Stimulated activated CD4-positive, alpha-beta T cell treated with anti-CD3 and anti-CD28 coated beads, TNF-alpha, amount 100 ng/mL, for 4 hours (primary cell): ENCODE data around the gene TUBE1.
A peak's percentile ranks its signal among the peaks of the same experiment; 100 is the strongest.
"Not testable (repeated sequence)": the region's sequence is repeated elsewhere in the genome, so short reads cannot be mapped to it uniquely, and the experiment has no call there.

ENCODE experiments used
- DNase-seq, 3 experiments: peaks; one replicate each; pipeline ENCODE4 v3.0.0-alpha.2; 2020; ENCODE audit warnings: low read depth in 3 of 3

Gene TUBE1

DNA sequence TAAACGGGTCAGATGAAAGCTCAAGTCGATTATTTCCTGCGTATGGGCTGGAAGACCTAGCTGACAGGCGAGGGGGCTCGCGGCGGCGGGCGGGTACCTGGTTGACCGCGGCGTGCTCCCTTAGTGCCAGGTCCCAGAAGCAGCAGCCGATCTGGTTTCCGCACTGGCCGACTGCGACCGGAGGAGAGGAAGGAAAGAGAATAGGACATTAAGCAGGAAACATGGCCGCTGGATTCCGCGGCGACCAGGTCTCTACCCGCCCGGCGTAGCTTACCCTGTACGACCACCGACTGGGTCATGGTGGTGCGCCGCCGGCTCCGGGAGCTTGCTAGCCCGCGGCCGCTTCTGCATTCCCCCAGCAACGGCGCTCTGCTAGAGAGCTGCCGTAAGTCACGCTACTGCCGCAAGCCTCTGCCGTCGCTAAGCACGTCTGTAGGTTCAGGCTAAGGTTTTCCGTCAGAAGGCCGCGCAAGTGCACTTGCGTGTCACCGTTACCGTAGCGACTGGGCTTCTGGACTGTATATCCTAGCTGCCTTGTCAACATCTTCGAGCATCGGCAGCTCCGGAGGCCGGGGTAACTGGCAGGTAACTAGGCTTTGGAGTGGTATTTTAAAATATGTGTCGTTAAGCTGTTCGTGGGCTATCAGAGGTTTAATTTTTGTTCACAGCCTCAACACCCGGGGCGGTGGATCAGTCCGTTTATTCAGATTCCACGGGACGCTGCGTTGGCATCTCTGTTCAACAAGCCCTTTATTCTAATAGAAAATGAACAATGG lies at the start of gene TUBE1, which contains the start of gene FAM229B:
TUBE1 (minus strand) TSS at position 347 of the 776 bp plus-strand sequence; CDS start at position 299, 48 bp downstream.
FAM229B (plus strand) TSS at position 456 of the 776 bp plus-strand sequence. CDS start 11,693 bp downstream, outside the sequence.
- DNase-seq, result peak; percentile 64 to 81 (median 81)

DNA sequence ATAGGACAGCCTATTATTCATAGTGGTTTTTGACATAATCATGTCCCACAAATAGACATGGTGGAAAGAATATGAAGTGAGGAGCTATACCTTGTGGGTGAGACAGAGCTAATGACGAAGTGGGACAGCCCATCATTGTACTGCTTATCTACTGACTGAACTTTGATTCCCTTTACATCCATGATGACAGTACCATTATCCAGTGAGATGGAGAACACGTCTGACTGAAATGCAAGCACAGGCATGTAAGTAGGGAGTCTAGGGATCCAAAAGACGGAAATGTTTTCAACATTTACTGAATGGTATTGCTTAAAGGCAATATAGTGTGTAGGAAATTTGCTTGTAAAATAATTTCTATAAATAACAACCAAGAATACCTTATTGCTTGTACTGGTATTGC lies 43.6 kb upstream of the TUBE1 start:
- DNase-seq, result no peak

DNA sequence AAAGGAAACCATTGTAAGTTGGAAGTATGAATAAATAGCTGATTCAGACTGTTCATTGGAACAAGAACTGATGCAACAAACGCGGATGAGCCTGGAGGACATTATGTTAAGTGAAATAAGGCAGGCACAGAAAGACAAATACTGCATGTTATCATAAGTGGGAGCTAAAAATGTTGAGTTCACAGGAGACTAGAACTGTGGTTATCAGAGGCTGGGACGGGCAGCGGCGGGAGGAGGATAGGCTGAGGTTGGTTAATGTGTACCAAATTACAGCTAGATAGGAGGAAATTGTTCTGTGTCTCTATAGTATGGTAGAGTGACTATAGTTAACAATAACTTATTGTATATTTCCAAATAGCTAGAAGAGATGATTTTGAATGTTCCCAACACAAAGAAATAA lies 40.9 kb upstream of the TUBE1 start:
- DNase-seq, result no peak

GRCh38 chr6:112123982-112124381 lies 36.7 kb upstream of the TUBE1 start:
- DNase-seq, result no peak

DNA sequence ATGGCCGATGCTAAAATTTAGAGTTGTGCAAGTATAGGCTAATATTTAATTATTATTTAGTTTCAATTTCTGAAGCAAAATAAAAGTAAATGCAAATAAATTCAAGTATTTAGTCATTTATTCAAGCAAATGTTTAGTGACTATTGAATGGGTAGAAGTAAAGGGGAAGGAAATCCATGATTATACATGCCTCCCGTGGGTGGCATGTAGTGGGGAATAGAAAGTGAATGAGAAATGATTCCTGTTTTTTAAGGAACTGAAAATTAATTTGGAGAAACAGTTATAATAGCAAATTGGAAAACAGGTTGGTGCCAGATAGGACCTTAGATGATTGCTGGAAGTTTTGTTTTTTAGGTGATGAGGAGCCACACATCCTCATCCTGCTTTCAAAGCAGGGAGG lies 35.5 kb upstream of the TUBE1 start:
- DNase-seq, result no peak

GRCh38 chr6:112118034-112118433 lies 30.8 kb upstream of the TUBE1 start:
- DNase-seq, result no peak

GRCh38 chr6:112117554-112117953 lies 30.3 kb upstream of the TUBE1 start:
- no peak for DNase-seq

DNA sequence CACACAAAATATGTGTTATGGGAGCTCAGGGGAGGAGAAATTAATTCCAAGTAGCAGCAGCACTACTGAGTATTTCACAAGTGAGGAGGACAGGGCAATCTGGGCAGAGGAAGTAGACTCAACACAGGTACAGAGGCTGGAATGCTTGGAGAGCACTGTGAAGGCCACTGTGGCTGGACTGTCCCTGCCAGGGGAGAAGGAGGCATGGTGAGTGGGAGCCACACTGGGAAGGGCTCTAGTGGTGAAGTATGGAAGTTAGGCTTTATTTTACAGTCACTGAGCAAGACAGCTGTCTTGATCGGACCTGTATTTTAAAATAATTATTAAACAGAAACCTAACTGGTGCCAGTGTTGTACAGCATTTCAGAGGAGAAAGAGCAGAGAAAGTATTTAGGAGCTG lies 28.9 kb upstream of the TUBE1 start:
- no peak for DNase-seq

DNA sequence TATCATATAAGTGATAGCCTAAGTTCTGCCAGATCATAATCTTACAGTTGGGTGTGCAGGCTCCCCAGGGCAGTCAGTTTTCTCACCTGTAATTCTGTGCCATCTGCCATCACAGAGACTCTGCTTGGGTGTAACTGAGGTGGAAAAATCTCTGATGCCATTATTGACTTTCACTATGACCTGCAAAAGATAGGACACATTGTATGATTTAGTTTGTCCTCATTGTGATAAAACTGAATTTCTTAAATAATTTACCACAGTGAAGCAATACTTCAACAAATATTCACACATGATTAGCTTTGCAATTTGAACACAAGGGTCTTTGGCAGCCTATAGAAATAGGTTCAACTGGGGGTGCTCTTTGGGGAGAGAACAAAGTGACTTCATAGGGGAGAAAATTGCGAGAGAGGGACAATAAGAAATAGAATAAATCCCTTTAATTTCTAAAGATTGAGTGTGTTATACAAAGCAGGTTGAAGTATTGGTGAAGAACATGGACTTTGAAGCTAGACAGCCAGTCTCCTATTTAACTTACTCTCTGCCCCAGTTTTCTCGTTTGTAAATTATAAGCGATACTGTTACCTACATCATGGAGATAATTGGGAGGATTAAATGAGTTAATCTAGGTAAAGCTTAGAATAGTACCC lies 27.4 kb upstream of the TUBE1 start:
- no peak for DNase-seq

DNA sequence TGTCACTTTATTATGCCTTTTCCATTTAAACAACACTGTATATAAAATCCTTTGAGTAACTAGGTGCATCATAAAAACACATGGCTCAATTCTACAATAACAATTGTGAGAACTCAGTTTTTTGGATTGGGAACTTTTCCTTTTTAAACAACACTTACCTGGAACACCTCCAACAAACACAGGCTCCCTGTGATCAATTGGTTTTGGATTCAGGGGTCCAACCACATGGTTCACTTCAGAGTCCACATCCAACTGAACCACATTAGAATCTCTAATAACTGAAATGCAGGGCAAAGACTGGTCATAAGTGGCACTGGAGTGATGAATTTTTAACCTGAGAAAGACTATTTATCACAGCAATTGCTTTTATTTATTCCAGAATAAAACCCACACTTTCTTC lies 26.6 kb upstream of the TUBE1 start:
- no peak for DNase-seq

GRCh38 chr6:112113431-112113830 lies 26.1 kb upstream of the TUBE1 start:
- DNase-seq, result no peak

DNA sequence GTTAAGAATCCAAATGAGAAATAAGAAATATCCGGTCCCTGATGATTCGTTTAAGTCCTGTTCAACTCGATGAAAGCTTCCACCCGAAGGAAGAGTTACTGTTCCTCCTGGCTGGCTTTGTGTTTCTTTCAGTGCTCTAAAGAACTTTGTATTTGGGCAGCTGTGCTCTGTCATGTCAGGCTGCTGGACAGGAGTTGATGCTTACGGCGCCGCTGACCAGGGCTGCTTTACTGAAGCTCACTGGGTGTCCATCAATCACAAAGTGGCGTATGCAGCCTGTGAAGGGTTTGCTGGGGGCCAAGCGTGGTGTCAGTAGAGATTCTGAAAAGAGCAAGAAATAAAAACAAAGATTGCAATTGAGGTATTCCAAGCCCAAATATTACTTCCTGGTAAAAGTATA lies 22.0 kb upstream of the TUBE1 start:
- no peak for DNase-seq

- DNase-seq, result no peak
Observed at GRCh38 chr6:112106562-112106961, 19.3 kb upstream of the TUBE1 start.

DNA sequence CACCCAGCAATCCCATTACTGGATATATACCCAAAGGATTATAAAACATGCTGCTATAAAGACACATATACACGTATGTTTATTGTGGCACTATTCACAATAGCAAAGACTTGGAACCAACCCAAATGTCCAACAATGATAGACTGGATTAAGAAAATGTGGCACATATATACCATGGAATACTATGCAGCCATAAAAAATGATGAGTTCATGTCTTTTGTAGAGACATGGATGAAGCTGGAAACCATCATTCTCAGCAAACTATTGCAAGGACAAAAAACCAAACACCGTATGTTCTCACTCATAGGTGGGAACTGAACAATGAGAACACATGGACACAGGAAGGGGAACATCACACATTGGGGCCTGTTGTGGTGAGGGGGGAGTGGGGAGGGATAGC lies 18.7 kb upstream of the TUBE1 start:
- DNase-seq, result not testable (repeated sequence)

- DNase-seq, result no peak
Observed at GRCh38 chr6:112100561-112100960, 13.3 kb upstream of the TUBE1 start.

- no peak for DNase-seq
Observed at GRCh38 chr6:112096901-112097300, 9.6 kb upstream of the TUBE1 start.

GRCh38 chr6:112087916-112088315 lies 634 bp upstream of the TUBE1 start:
- DNase-seq, result no peak

DNA sequence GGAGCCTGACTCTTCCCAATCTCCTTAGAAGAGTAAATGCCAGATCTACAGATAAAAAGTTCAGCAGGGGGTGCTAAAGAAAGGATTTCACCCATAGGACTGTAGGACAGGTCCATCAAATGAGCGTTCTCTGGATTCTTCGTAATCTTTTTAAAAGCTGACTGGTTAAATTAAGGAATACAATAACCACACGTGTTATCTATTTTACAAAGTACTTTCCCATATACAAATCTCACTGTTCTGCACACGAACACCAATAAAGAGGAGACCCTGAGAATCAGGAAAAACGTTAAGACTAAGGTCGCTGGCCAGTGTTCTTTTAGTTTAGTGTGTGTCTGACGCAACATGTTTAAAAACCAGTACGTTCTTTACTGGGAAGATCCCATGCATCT lies 542 bp downstream of the TUBE1 start:
- DNase-seq, result no peak

DNA sequence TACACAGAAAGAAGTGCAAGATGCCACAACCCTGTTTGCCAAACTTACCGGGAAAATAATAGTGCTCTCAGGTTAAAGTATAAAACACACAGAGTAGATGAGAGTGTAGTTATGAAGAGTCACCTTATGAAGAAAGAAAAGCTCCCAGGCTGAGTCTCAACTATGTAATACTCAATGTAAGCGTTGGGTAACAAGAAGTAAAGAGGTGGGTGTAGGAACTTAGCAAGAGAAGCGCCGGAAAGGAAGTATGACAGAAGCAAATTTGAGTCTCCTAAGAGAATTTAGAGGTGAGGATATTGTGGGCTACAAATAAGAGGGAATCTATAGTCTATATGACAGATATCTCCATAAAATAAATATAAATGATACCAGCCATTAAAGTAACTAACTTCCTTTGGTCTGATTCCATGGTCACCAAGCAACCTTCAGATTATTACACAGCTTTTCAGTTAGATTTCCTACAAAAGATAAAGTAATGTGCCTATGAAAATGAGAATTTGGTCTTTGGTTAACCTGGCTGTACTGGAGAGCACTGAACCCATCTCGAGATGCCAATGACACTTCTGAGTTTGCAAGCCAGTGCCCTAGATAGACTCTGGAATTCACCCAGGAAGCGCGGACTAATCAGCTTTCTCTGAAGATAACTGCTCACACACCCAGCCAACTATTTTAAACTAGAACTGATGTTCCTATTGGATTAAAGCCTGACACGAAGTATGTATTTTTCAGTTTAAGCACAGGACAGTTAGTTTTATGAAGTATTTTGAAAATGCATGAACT lies 1.8 kb downstream of the TUBE1 start:
- no peak for DNase-seq

DNA sequence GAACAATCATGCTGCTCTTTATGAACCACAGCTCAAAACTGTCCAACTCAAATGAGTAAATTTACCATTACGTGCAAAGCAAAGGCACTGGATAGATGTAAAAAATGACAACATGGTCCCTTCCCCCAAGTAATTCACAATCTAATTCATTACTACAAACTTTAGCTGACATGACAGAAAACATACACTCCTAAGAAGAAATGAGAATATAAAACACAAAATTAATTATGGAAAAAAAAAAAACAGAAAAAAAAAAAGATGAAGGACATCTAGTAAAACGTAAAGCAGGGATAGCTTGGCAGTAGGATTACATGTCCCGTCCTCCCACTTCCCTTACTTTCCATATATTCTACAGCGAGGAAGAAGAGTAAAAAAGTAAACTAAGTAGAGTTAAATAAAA lies 5.7 kb downstream of the TUBE1 start:
- no peak for DNase-seq

GRCh38 chr6:112066606-112067005 lies 20.7 kb downstream of the TUBE1 start:
- DNase-seq, result no peak

DNA sequence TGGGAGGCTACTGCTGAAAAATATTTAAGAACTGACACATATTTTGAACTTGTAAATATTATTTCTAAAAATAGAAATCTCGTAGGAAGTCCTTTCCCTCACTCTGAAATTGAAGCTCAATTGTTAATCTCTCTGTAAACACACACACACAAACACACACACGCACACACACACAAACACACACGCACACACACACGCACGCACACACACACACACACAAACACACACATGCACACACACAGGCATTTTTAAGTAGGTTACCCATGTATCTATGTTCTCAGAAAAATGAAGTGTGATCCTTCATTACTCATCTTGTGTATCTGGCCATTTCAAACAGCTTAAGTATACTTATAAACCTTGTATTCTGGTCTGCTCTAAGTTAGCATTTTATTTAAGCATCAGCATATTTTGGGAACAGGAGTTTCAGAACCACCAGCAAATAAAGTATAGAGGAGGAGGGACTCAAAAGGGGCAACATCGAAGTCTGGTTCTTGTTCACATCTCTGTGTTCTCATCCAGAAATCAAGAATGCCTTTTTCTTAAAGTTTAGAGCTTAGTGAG lies 21.8 kb downstream of the TUBE1 start:
- DNase-seq, result no peak
